Osteocyte (in vitro differentiated cells): Measurements from ENCODE around the gene RRAS2. TPM values are rescaled to one million over a fixed set of nuclear protein-coding genes. Genes with fewer than 3 reads are reported as not detected.

Experiments
- DNase-seq: peaks from one replicate; pipeline ENCODE4 v3.0.0; 2021; ENCODE audit warnings: mixed read lengths; ENCODE audit not compliant: unreplicated experiment; ENCODE audit errors: extremely low spot score
- H3K27ac Mint-ChIP-seq: one replicate; pipeline ENCODE4 v1.8.0; 2021; ENCODE audit warnings: mild to moderate bottlenecking, mixed read lengths; ENCODE audit not compliant: unreplicated experiment
- H3K27me3 Mint-ChIP-seq: one replicate; pipeline ENCODE4 v1.8.0; 2021; ENCODE audit warnings: mixed read lengths; ENCODE audit not compliant: unreplicated experiment
- H3K36me3 Mint-ChIP-seq: one replicate; pipeline ENCODE4 v1.8.0; 2021; ENCODE audit warnings: mixed read lengths; ENCODE audit not compliant: unreplicated experiment
- H3K4me1 Mint-ChIP-seq: one replicate; pipeline ENCODE4 v1.8.0; 2021; ENCODE audit warnings: mixed read lengths; ENCODE audit not compliant: unreplicated experiment
- H3K4me3 Mint-ChIP-seq: one replicate; pipeline ENCODE4 v1.8.0; 2021; ENCODE audit warnings: mild to moderate bottlenecking, moderate library complexity, mixed read lengths; ENCODE audit not compliant: unreplicated experiment
- H3K9me3 Mint-ChIP-seq: one replicate; pipeline ENCODE4 v1.8.0; 2021; ENCODE audit warnings: mixed read lengths; ENCODE audit not compliant: unreplicated experiment
- total RNA-seq: library from RNA; stranded (reverse); gene quantifications from 2 replicates; pipeline ENCODE4 v1.2.1, GENCODE V29; 2021
- TF ChIP-seq, protein P1 (sequence below): fragments of 200-600 bp; sonication (generic); IDR thresholded peaks from 2 replicates; pipeline ENCODE4 v1.5.0; 2021; ENCODE audit warnings: antibody characterized with exemption, mild to moderate bottlenecking, moderate library complexity

Gene RRAS2
- total RNA-seq, 1 donor from 2014 or later: 95.7 TPM

DNA sequence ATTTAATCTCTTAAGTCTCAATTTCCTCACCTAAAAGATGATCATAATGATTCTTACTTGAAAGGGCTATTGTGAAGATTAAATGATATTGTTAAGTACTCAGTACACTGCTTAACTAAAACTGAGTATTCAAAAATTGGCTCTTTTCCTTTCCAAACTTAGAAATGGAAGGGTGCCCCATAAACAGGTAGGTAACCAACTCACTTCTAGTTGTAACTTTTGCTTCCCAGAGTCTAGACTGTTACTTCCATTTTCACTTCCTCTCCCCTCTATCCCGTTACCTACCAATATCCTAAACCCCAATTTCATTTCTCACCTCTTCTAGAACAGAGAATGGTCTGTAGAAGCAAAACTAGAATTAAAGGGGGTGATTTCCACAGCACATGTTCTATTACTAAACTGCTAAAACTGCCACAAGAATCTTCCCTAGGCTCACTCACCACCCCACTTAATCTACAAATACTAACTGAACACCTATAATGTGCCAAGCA, 50.0 kb downstream of the RRAS2 start:
- Mint-ChIP-seq H3K27ac (no peak overlapping the region), H3K9me3 (no peaks in the 10 kb centered on the region), H3K27me3 (no peaks in the 10 kb centered on the region), H3K36me3 (no peaks in the 10 kb centered on the region), H3K4me3 (no peak overlapping the region), H3K4me1 (peaks cover 40% of the 10 kb centered on the region)
- DNase-seq: no peak
- TF ChIP-seq, protein P1, sequence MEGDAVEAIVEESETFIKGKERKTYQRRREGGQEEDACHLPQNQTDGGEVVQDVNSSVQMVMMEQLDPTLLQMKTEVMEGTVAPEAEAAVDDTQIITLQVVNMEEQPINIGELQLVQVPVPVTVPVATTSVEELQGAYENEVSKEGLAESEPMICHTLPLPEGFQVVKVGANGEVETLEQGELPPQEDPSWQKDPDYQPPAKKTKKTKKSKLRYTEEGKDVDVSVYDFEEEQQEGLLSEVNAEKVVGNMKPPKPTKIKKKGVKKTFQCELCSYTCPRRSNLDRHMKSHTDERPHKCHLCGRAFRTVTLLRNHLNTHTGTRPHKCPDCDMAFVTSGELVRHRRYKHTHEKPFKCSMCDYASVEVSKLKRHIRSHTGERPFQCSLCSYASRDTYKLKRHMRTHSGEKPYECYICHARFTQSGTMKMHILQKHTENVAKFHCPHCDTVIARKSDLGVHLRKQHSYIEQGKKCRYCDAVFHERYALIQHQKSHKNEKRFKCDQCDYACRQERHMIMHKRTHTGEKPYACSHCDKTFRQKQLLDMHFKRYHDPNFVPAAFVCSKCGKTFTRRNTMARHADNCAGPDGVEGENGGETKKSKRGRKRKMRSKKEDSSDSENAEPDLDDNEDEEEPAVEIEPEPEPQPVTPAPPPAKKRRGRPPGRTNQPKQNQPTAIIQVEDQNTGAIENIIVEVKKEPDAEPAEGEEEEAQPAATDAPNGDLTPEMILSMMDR: no peak

GRCh38 chr11:14308114-14308896, 50.7 kb downstream of the RRAS2 start:
- H3K36me3 Mint-ChIP-seq: no peaks in the 10 kb centered on the region
- H3K4me1 Mint-ChIP-seq: peaks cover 37% of the 10 kb centered on the region
- no peaks in the 10 kb centered on the region for H3K27me3 Mint-ChIP-seq
- H3K4me3 Mint-ChIP-seq: no peak overlapping the region
- TF ChIP-seq, protein P1: peak; percentile 70
- no peaks in the 10 kb centered on the region for H3K9me3 Mint-ChIP-seq
- no peak for DNase-seq
- H3K27ac Mint-ChIP-seq: peak overlapping the region; percentile 28

DNA sequence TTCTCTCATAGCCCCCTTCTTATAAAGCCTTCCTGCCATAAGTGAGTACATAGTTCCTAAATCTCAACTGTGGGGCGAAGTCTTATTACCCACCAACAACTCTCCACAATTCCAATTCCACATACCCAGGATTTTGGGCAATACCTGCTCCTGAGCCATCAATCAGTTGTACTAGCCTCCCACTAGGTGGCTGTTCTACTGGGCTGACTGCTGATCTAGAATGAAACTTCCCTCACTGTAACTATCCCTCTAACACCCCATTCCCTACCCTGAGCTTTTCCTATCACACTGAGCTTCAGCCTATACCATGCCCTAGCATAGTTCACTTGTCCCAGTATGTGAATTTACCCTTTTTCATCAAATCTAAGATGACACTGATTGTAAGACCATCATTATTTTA, 52.5 kb downstream of the RRAS2 start:
- H3K36me3 Mint-ChIP-seq: no peaks in the 10 kb centered on the region
- TF ChIP-seq, protein P1: peak; percentile 17
- H3K27me3 Mint-ChIP-seq: no peaks in the 10 kb centered on the region
- H3K4me1 Mint-ChIP-seq: peaks cover 32% of the 10 kb centered on the region
- DNase-seq: no peak
- no peaks in the 10 kb centered on the region for H3K9me3 Mint-ChIP-seq
- no peak overlapping the region for H3K27ac Mint-ChIP-seq
- H3K4me3 Mint-ChIP-seq: no peak overlapping the region

- Mint-ChIP-seq H3K27ac (no peak overlapping the region), H3K36me3 (no peaks in the 10 kb centered on the region), H3K27me3 (no peaks in the 10 kb centered on the region), H3K4me3 (no peak overlapping the region), H3K9me3 (no peaks in the 10 kb centered on the region), H3K4me1 (peaks cover 29% of the 10 kb centered on the region)
- TF ChIP-seq, protein P1: no peak
- DNase-seq: no peak
Observed at GRCh38 chr11:14305649-14306048, 53.3 kb downstream of the RRAS2 start.

GRCh38 chr11:14304601-14305000, 54.4 kb downstream of the RRAS2 start:
- Mint-ChIP-seq H3K4me1 (peaks cover 29% of the 10 kb centered on the region), H3K4me3 (no peak overlapping the region), H3K27me3 (no peaks in the 10 kb centered on the region), H3K9me3 (no peaks in the 10 kb centered on the region), H3K36me3 (no peaks in the 10 kb centered on the region), H3K27ac (no peak overlapping the region)
- TF ChIP-seq, protein P1: no peak
- DNase-seq: no peak
